ENCODE data around the gene MTRFR.

The MTRFR gene

GRCh38 chr12:123286652-123287373 lies 53.6 kb downstream of the MTRFR start:
- H3K9ac ChIP-seq (ENCODE audit: low read length), result no peak overlapping the region
- H3K27me3 ChIP-seq (ENCODE audit: control insufficient read depth, insufficient read depth, low read length), result no peaks in the 10 kb centered on the region
- H3K27ac ChIP-seq (ENCODE audit: low read depth, low read length), result no peak overlapping the region
- no peak overlapping the region for H3K4me3 ChIP-seq (ENCODE audit: low read length)
- H3K4me1 ChIP-seq (ENCODE audit: control insufficient read depth, insufficient read depth, low read length), result no peaks in the 10 kb centered on the region
- no peaks in the 10 kb centered on the region for H3K36me3 ChIP-seq (ENCODE audit: control insufficient read depth, insufficient read depth, low read length)

- no peaks in the 10 kb centered on the region for H3K27me3 ChIP-seq (ENCODE audit: control insufficient read depth, insufficient read depth, low read length)
- no peak overlapping the region for H3K4me3 ChIP-seq (ENCODE audit: low read length)
- H3K9ac ChIP-seq (ENCODE audit: low read length), result no peak overlapping the region
- peaks cover 10% of the 10 kb centered on the region for H3K36me3 ChIP-seq (ENCODE audit: control insufficient read depth, insufficient read depth, low read length)
- H3K27ac ChIP-seq (ENCODE audit: low read depth, low read length), result no peak overlapping the region
- H3K4me1 ChIP-seq (ENCODE audit: control insufficient read depth, insufficient read depth, low read length), result no peaks in the 10 kb centered on the region
These were observed 55.6 kb downstream of the MTRFR start for GRCh38 chr12:123288751-123289346.

DNA sequence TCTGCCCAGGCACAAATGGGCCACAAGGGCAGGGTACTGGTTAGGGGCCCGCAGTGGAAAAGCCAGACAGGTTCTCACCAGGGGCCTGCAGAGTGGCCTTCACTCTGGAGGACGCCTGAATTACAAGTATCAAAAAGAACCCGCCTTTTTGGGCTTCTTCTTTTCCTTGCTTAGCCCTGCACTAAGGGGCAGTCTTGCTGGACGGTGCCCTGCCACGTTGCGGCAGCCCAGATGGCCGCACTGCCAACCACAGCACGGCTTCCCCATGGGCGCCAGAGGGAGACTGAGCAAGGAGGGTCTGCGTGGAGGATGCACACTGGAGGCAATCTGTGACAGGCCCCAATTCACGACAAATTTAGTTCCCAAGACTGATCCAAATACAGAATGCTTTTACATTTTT lies 56.7 kb downstream of the MTRFR start:
- no peak overlapping the region for H3K27ac ChIP-seq (ENCODE audit: low read depth, low read length)
- no peak overlapping the region for H3K9ac ChIP-seq (ENCODE audit: low read length)
- H3K27me3 ChIP-seq (ENCODE audit: control insufficient read depth, insufficient read depth, low read length), result no peaks in the 10 kb centered on the region
- H3K36me3 ChIP-seq (ENCODE audit: control insufficient read depth, insufficient read depth, low read length), result peaks cover 10% of the 10 kb centered on the region
- H3K4me1 ChIP-seq (ENCODE audit: control insufficient read depth, insufficient read depth, low read length), result no peaks in the 10 kb centered on the region
- no peak overlapping the region for H3K4me3 ChIP-seq (ENCODE audit: low read length)

DNA sequence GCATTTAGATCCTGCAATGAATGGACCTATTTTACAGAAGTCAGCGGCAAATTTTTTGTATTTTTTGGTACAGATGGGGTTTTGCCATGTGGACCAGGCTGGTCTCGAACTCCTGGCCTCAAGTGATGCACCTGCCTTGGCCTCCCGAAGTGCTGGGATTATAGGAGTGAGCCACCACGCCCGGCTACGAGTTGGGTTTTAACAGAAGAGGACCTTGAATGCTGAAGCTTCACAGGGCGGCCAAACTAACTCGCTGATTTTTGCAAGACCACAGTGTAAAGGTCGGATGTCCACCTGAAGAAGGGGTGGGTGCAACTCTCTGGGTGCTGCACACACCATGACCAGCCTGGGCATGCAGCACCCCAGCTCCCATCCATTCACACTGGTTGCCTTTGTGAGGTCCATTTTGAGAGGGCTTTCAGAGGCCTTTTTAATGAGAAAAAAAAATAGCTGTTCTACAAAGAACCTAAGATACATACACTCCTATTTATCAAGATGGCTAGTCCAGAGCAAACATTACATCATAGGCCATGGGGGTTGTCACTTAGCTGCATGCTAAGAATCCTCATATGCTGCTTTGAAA lies 60.0 kb downstream of the MTRFR start:
- Histone ChIP-seq H3K4me1 (ENCODE audit: control insufficient read depth, insufficient read depth, low read length) (no peaks in the 10 kb centered on the region), H3K36me3 (ENCODE audit: control insufficient read depth, insufficient read depth, low read length) (peaks cover 30% of the 10 kb centered on the region), H3K9ac (ENCODE audit: low read length) (no peak overlapping the region), H3K27ac (ENCODE audit: low read depth, low read length) (no peak overlapping the region), H3K4me3 (ENCODE audit: low read length) (no peak overlapping the region), H3K27me3 (ENCODE audit: control insufficient read depth, insufficient read depth, low read length) (no peaks in the 10 kb centered on the region)

GRCh38 chr12:123305136-123305535 lies 71.9 kb downstream of the MTRFR start:
- Histone ChIP-seq H3K27ac (ENCODE audit: low read depth, low read length) (no peak overlapping the region), H3K27me3 (ENCODE audit: control insufficient read depth, insufficient read depth, low read length) (no peaks in the 10 kb centered on the region), H3K9ac (ENCODE audit: low read length) (no peak overlapping the region), H3K4me1 (ENCODE audit: control insufficient read depth, insufficient read depth, low read length) (no peaks in the 10 kb centered on the region), H3K36me3 (ENCODE audit: control insufficient read depth, insufficient read depth, low read length) (peaks cover 13% of the 10 kb centered on the region), H3K4me3 (ENCODE audit: low read length) (no peak overlapping the region)

GRCh38 chr12:123306200-123306599 lies 73.0 kb downstream of the MTRFR start:
- Histone ChIP-seq H3K27me3 (ENCODE audit: control insufficient read depth, insufficient read depth, low read length) (no peaks in the 10 kb centered on the region), H3K4me3 (ENCODE audit: low read length) (no peak overlapping the region), H3K27ac (ENCODE audit: low read depth, low read length) (no peak overlapping the region), H3K4me1 (ENCODE audit: control insufficient read depth, insufficient read depth, low read length) (no peaks in the 10 kb centered on the region), H3K36me3 (ENCODE audit: control insufficient read depth, insufficient read depth, low read length) (peaks cover 16% of the 10 kb centered on the region), H3K9ac (ENCODE audit: low read length) (no peak overlapping the region)
